MM.1S (cell line): Measurements from ENCODE around the gene CCDC85C.

Experiments used
- DNase-seq: peaks from one replicate; pipeline ENCODE4 v3.0.0-alpha.2; 2015
- H2AFZ ChIP-seq: fragments of 300-600 bp; sonication (generic); 2 replicates; pipeline ENCODE4 v1.6.0; 2016; ENCODE audit warnings: antibody characterized with exemption, low read length
- H3F3A ChIP-seq: fragments of 300-600 bp; sonication (generic); 2 replicates; pipeline ENCODE4 v1.6.1; 2016; ENCODE audit warnings: mild to moderate bottlenecking, antibody characterized with exemption, low read length, moderate library complexity, mixed read lengths; ENCODE audit not compliant: insufficient read depth
- H3K27ac ChIP-seq: fragments of 300-600 bp; sonication (generic); 2 replicates; pipeline ENCODE4 v1.5.1; 2016; ENCODE audit warnings: mild to moderate bottlenecking, low read length
- H3K27me3 ChIP-seq: fragments of 300-600 bp; sonication (generic); replicated peaks from 2 replicates; pipeline ENCODE4 v1.6.0; 2016; ENCODE audit warnings: low read length; ENCODE audit not compliant: insufficient read depth
- H3K36me3 ChIP-seq: fragments of 300-600 bp; sonication (generic); replicated peaks from 2 replicates; pipeline ENCODE4 v1.6.1; 2016; ENCODE audit warnings: mild to moderate bottlenecking, low read length, mixed read lengths; ENCODE audit not compliant: insufficient read depth
- H3K4me1 ChIP-seq: fragments of 300-600 bp; sonication (generic); 2 replicates; pipeline ENCODE4 v1.6.1; 2016; ENCODE audit warnings: low read length, mixed read lengths
- H3K4me2 ChIP-seq: fragments of 300-600 bp; sonication (generic); 2 replicates; pipeline ENCODE4 v1.6.0; 2016; ENCODE audit warnings: low read depth, low read length
- H3K4me3 ChIP-seq: fragments of 300-600 bp; sonication (generic); 2 replicates; pipeline ENCODE4 v1.5.1; 2016; ENCODE audit warnings: low read length, mixed read lengths
- H3K79me2 ChIP-seq: fragments of 300-600 bp; sonication (generic); 2 replicates; pipeline ENCODE4 v1.6.1; 2016; ENCODE audit warnings: mixed run types, low read length, mixed read lengths
- H3K9ac ChIP-seq: fragments of 300-600 bp; sonication (generic); 2 replicates; pipeline ENCODE4 v1.6.1; 2016; ENCODE audit warnings: low read length, mixed read lengths
- H3K9me2 ChIP-seq: fragments of 300-600 bp; sonication (generic); replicated peaks from 2 replicates; pipeline ENCODE4 v1.6.1; 2016; ENCODE audit warnings: mild to moderate bottlenecking, low read length, mixed read lengths; ENCODE audit not compliant: insufficient read depth
- H3K9me3 ChIP-seq: fragments of 300-600 bp; sonication (generic); replicated peaks from 2 replicates; pipeline ENCODE4 v1.6.1; 2016; ENCODE audit warnings: mild to moderate bottlenecking, low read length, mixed read lengths; ENCODE audit not compliant: insufficient read depth
- H4K20me1 ChIP-seq: fragments of 300-600 bp; sonication (generic); 2 replicates; pipeline ENCODE4 v1.6.1; 2016; ENCODE audit warnings: mild to moderate bottlenecking, low read length, moderate library complexity, mixed read lengths; ENCODE audit not compliant: insufficient read depth
- CTCF ChIP-seq: fragments of 300-600 bp; sonication (generic); IDR thresholded peaks from 2 replicates; pipeline ENCODE4 v1.5.1; 2016; ENCODE audit warnings: antibody characterized with exemption, low read length, mixed read lengths
- EZH2 ChIP-seq: fragments of 300-600 bp; sonication (generic); optimal IDR thresholded peaks from 2 replicates; pipeline ENCODE3; 2017; ENCODE audit warnings: low read depth, mild to moderate bottlenecking, antibody characterized with exemption, low read length, mixed read lengths
- EZH2phosphoT487 ChIP-seq: fragments of 300-600 bp; sonication (generic); IDR thresholded peaks from 2 replicates; pipeline ENCODE4 v1.6.1; 2018; ENCODE audit warnings: antibody characterized with exemption, low read length

The CCDC85C gene

DNA sequence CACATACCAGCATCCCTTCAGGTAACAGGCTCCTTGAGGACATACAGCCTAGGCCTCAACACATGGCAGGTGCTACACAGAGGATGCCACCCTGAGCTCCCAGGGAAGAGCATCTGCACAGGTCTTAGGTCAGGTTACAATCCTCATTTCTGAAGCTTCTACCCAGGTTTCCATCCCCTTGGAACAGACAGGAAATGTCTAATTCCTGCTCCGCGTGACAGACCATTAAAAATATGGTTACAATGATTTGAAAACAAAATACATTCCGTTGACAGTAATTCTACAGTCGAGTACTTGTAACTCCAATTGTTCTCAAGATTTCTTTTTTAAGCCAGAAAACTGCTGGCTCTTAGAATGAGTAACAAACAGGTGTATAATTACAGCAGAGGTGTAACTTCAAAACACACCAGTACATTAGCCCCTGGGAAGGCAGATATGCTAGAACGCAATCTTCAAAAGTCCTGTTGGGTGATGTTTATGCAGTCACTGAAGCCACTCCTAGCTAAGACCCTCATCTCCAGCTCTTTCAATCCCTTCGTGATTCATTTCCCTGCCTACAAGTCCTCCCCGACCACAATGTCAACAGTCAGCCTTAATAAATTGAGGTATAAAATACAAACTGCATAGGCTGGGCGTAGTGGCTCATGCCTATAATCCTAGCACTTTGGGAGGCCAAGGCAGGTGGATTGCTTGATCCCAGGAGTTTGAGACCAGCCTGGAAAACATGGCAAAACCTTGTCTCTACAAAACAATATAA is 135.0 kb downstream of the CCDC85C start:
- Histone ChIP-seq H4K20me1 (no peaks in the 10 kb centered on the region), H3K36me3 (no peaks in the 10 kb centered on the region), H3K4me1 (no peaks in the 10 kb centered on the region), H3K27me3 (no peaks in the 10 kb centered on the region), H3K79me2 (peaks cover 47% of the 10 kb centered on the region), H3K27ac (no peak overlapping the region), H3K4me3 (no peak overlapping the region), H2AFZ (no peak overlapping the region), H3K9me2 (no peaks in the 10 kb centered on the region), H3F3A (no peaks in the 10 kb centered on the region), H3K4me2 (no peak overlapping the region), H3K9ac (no peak overlapping the region), H3K9me3 (no peaks in the 10 kb centered on the region)
- no peak for TF ChIP-seq EZH2phosphoT487
- no peak for TF ChIP-seq EZH2
- no peak for TF ChIP-seq CTCF
- no peak for DNase-seq

- Histone ChIP-seq H3K36me3 (no peaks in the 10 kb centered on the region), H4K20me1 (no peaks in the 10 kb centered on the region), H3K4me3 (no peak overlapping the region), H3K4me2 (no peak overlapping the region), H3K4me1 (no peaks in the 10 kb centered on the region), H3F3A (no peaks in the 10 kb centered on the region), H3K27ac (no peak overlapping the region), H3K79me2 (peaks cover 38% of the 10 kb centered on the region), H3K27me3 (no peaks in the 10 kb centered on the region), H3K9me3 (no peaks in the 10 kb centered on the region), H3K9me2 (no peaks in the 10 kb centered on the region), H2AFZ (no peak overlapping the region), H3K9ac (no peak overlapping the region)
- TF ChIP-seq EZH2 (no peak), EZH2phosphoT487 (no peak), CTCF (no peak)
- DNase-seq: no peak
Measured at GRCh38 chr14:99468081-99468480, 135.9 kb downstream of the CCDC85C start.

DNA sequence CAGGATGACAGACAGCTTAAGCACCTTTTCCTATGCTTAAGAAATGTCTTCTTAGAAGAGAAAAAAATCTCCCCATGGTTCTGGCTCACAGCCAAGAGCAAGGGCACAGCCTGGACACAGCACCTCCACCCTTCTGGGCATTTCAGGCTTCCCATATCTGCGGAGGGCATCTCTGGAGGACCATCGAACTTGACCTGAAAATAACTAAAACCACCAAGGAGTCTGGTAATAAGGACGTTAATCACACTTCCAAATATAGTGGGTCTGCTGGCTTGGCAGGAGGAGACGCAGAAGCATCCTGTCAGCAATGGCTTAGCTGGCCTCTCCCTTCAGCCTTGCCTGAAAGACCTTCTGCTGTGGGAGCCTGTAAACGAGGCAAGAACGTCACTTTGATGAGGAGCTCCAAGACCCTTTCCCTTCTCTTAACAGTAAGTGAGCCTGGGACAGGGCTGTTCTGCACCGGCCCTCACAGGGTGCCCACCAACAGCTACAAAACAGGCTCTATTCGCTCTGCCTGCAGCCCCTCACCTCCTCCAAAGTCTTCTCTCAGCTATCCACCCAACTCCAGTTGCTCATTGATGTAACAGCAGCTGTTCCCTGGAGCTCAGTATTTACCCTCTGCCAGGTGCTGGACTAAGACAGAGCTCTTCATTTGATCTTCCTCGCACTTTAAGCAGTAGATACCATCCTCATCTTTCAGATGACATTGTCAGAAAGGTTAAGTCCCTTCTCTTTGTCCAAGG is 136.5 kb downstream of the CCDC85C start:
- H3K36me3 ChIP-seq: no peaks in the 10 kb centered on the region
- peaks cover 32% of the 10 kb centered on the region for H3K79me2 ChIP-seq
- H3K4me2 ChIP-seq: no peak overlapping the region
- H3F3A ChIP-seq: no peaks in the 10 kb centered on the region
- no peaks in the 10 kb centered on the region for H3K9me3 ChIP-seq
- H3K27ac ChIP-seq: no peak overlapping the region
- H3K9me2 ChIP-seq: no peaks in the 10 kb centered on the region
- no peaks in the 10 kb centered on the region for H3K4me1 ChIP-seq
- H3K27me3 ChIP-seq: no peaks in the 10 kb centered on the region
- H2AFZ ChIP-seq: no peak overlapping the region
- no peaks in the 10 kb centered on the region for H4K20me1 ChIP-seq
- no peak overlapping the region for H3K4me3 ChIP-seq
- DNase-seq: no peak
- no peak for TF ChIP-seq CTCF
- TF ChIP-seq EZH2: no peak
- TF ChIP-seq EZH2phosphoT487: no peak
- no peak overlapping the region for H3K9ac ChIP-seq
